Activated naive CD4-positive, alpha-beta T cell treated with anti-CD3 and anti-CD28 coated beads, Interleukin-2, amount 50 U/mL, for 24 hours (primary cell): ENCODE measurements around the gene EIF2D.

Source experiments
- H3K27ac Mint-ChIP-seq: one replicate; pipeline ENCODE4 v1.8.0; 2021; ENCODE audit warnings: mild to moderate bottlenecking, mixed read lengths
- H3K27me3 Mint-ChIP-seq: one replicate; pipeline ENCODE4 v1.8.0; 2021; ENCODE audit warnings: mixed read lengths
- H3K36me3 Mint-ChIP-seq: one replicate; pipeline ENCODE4 v1.8.0; 2021; ENCODE audit warnings: mixed read lengths
- H3K4me1 Mint-ChIP-seq: one replicate; pipeline ENCODE4 v1.8.0; 2021; ENCODE audit warnings: mixed read lengths
- H3K4me3 Mint-ChIP-seq: one replicate; pipeline ENCODE4 v1.8.0; 2021; ENCODE audit warnings: mild to moderate bottlenecking, mixed read lengths
- H3K9me3 Mint-ChIP-seq: one replicate; pipeline ENCODE4 v1.8.0; 2021; ENCODE audit warnings: mixed read lengths

EIF2D gene

DNA sequence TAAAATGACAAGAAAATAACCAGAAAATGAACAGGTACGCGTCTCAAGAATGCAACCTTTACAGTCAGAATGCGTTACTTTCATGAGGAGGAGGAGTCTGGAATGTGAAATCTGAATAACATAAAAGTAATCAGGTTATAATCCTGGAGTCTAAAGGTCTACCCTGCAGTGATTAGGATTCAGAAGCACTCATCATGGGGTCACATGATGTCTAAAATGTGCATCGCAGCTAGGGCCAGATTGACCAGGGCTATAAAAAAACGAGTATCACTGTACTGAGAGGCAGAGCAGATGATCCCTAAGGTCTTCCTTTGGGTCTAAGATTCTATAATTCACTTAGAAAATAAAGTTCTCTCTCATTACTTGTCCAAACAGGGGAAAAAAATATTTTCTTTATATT, 7.4 kb downstream of the EIF2D start:
- Mint-ChIP-seq H3K9me3 (no peaks in the 10 kb centered on the region), H3K27ac (no peak overlapping the region), H3K4me3 (no peak overlapping the region), H3K36me3 (peaks cover 15% of the 10 kb centered on the region), H3K27me3 (no peaks in the 10 kb centered on the region), H3K4me1 (peaks cover 27% of the 10 kb centered on the region)

DNA sequence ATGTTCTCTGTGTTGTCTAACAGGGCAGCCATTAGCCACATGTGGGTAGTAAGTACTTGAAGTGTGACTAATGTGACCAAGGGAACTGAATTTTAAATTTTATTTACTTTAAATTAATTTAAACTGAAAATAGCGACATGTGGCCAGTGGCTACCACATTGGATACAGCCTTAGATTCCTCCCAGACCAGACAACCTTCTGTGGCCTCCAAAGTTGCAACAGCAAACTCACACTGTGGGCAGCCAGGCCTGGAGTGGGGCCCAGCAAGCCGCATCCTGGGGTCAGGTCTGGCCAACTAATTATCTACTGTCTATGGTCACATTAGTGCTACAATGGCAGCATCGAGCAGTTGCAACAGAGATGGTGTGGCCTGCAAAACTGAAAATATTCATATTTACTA, 11.7 kb downstream of the EIF2D start:
- Mint-ChIP-seq H3K27ac (no peak overlapping the region), H3K36me3 (peaks cover 17% of the 10 kb centered on the region), H3K4me1 (no peaks in the 10 kb centered on the region)

DNA sequence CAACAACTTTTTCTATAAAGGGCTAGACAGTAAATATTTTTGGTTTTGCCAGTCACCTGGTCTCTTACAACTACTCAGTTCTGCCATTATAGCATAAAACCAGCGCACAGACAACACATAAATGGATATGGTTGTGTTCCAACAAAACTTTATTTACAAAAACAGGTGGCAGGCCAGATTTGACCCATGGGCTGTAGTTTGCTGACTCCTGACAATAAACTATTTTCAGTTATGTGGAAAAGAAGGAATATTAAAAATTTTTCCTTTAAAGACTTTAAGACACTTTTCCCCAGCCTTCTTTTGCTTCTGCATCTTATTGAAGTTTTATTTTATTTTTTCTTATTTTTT, 16.0 kb downstream of the EIF2D start:
- Mint-ChIP-seq H3K27ac (no peak overlapping the region), H3K4me3 (no peak overlapping the region), H3K36me3 (peaks cover 27% of the 10 kb centered on the region), H3K9me3 (no peaks in the 10 kb centered on the region), H3K27me3 (no peaks in the 10 kb centered on the region), H3K4me1 (peaks cover 18% of the 10 kb centered on the region)

More for the DNA sequence above, 11.7 kb downstream of the EIF2D start:
- Mint-ChIP-seq H3K4me3 (no peak overlapping the region), H3K27me3 (no peaks in the 10 kb centered on the region), H3K9me3 (no peaks in the 10 kb centered on the region)

DNA sequence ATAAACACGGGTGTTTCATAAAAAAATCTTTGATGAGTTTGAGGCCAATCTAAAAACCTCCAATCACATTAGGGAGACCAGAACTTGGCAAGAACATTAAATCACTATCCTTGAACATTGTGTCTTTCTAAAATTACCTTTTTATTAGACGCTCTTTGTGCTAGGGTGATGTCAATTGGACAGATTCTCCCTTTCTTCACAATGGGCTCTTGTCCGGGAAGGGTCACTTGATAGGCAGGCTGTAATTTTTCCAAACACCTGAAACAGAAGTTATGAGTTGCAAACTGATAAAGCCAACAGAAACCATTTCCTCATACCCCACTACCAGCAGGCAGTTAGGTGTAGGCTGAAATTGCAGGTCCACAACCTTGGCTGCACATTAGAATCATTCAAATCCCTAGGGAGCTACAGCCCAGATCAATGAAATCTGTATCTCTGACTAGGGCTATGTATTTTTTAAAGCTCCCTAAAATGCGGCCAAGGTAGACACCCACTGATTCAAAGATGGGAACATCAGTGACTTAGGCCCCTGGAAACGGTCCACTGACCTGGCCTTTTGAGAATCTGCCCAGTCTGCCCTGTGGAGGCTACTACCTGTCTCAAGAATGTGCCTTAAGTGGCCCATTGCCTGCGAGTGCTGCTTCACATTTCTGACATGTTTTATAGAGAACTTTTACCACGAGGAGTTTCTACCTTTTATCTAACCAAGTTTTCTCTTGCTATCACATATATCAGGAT, 16.5 kb downstream of the EIF2D start:
- Mint-ChIP-seq H3K4me3 (no peak overlapping the region), H3K36me3 (peaks cover 24% of the 10 kb centered on the region), H3K27ac (no peak overlapping the region)

DNA sequence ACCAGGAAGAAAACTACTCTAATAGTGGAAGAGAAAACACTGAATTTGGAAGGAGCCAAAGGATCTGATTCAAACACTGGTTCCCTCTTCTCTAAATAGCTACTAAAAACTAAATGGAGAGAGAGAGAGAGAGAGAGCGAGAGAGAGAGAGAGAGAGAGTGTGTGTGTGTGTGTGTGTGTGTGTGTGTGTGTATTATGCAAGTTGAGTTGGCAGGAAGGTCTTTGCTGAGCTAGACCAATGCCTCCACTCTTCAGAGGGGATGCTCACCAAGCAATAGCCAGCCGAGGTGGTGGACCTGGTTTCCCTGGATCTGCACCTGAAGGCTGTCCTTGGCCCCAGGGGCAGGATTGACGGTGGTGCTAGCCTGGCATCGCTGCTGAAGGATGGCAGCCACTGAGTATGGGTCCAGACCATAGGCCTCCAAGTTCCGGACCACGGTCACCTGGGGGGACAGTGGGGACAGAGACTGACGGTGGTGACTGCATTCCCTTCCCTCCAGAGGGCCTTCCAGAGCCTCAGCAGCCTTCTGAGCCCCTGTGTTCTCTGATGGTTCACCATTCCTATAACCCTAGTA, 18.8 kb downstream of the EIF2D start:
- Mint-ChIP-seq H3K27me3 (no peaks in the 10 kb centered on the region), H3K36me3 (peaks cover 28% of the 10 kb centered on the region), H3K27ac (peak overlapping the region; percentile 84), H3K9me3 (no peaks in the 10 kb centered on the region), H3K4me1 (peaks cover 47% of the 10 kb centered on the region), H3K4me3 (no peak overlapping the region)

More for the DNA sequence above, 16.5 kb downstream of the EIF2D start:
- peaks cover 23% of the 10 kb centered on the region for H3K4me1 Mint-ChIP-seq
- no peaks in the 10 kb centered on the region for H3K27me3 Mint-ChIP-seq
- H3K9me3 Mint-ChIP-seq = no peaks in the 10 kb centered on the region

DNA sequence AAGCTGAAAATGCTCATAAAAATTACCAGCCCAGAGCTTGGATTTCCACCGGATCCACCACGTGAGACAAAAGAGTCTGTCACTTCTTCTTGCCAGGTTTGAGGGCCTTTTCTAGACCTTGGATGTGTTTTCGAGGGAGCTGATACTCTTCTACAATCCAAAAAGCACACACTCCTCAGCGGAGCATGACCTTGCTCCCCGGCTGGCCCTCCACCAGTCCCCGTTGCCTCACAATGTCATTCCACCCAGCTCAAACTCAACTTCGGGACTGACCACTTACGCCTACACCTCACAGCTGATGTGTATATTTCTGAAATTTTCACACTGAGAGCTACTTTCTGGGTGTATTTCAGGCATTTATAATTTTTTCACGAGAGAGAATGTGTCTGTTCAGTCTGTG, 20.6 kb downstream of the EIF2D start:
- Mint-ChIP-seq H3K4me1 (peaks cover 62% of the 10 kb centered on the region), H3K27me3 (no peaks in the 10 kb centered on the region), H3K4me3 (no peak overlapping the region), H3K9me3 (no peaks in the 10 kb centered on the region), H3K36me3 (peaks cover 21% of the 10 kb centered on the region), H3K27ac (peak overlapping the region; percentile 79)

DNA sequence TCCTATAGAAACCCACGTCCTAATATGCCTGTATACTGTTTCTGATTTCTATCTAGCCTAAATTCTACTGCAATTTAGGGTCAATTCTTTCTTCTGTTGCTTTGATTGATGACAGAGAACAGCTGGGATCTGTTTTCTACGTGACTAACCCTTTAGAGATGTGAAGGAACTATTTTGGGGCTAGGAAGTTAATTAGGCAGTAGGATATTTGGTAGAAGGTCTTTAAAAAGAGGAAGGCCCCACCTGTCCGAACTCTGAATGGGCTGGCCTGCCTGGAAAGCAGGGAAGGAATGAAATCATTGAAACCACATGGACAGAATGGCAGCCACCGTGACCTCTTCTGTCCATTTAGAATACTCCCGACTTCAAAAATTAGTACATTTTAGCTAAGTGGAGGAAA, 21.0 kb downstream of the EIF2D start:
- peaks cover 20% of the 10 kb centered on the region for H3K36me3 Mint-ChIP-seq
- no peaks in the 10 kb centered on the region for H3K27me3 Mint-ChIP-seq
- H3K4me3 Mint-ChIP-seq = no peak overlapping the region
- no peaks in the 10 kb centered on the region for H3K9me3 Mint-ChIP-seq
- peaks cover 65% of the 10 kb centered on the region for H3K4me1 Mint-ChIP-seq
- peak overlapping the region; percentile 90 for H3K27ac Mint-ChIP-seq

DNA sequence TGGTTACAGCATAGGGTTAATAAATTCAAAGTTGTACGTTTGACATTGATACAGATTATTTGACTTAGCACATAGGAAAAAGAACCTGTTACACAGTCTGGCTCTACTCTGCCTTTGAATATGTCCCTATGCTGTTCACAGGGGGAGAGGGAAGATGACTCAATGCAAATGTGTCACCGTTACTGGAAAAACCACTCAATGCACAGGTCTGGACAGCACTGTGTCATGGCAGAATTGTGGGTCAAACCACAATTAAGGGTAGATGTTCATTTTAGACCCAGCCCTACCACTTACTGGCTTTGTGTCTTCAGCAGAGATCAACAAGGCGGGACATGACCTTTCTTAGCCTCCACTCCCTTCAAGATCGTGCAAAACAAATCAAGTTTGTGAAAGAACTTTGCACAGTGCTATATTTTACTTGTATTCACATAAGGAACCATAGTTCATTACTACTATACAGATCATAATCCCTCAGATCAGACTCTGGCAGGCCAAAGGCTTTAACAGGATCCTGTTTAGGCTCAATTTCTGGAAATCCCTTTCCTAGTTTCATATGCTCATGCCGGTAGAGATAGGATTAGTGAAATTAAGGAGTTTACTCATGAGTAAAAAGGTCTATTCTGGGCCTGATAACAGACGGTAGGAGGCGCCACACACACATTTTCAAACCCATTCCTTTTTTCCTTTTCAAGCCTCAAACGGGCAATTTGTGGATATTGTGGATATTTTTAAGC, 22.1 kb downstream of the EIF2D start:
- peak overlapping the region; percentile 96 for H3K27ac Mint-ChIP-seq
- no peaks in the 10 kb centered on the region for H3K9me3 Mint-ChIP-seq
- H3K27me3 Mint-ChIP-seq = no peaks in the 10 kb centered on the region
- peak overlapping the region; percentile 66 for H3K4me3 Mint-ChIP-seq
- peaks cover 66% of the 10 kb centered on the region for H3K4me1 Mint-ChIP-seq
- peaks cover 16% of the 10 kb centered on the region for H3K36me3 Mint-ChIP-seq

DNA sequence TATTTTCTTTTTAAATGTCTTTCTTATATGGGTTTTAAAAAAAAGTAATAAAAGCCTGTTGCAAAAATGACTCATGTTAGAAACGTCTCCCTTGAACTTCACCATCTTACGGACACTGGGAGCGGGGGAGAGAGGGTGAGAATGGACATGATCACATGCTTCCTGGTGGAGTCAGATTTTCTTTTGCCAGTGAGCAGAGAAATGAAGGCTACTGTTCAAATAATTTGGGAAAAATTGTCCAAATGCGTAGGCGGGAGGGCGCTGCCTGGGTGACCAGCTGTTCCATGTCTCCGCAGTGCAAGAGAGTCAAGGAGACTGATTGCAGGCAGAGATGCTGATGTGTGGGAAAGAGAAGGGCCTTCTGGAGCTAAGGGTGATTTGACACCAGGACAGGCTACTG, 23.1 kb downstream of the EIF2D start:
- H3K27ac Mint-ChIP-seq = peak overlapping the region; percentile 96
- peaks cover 19% of the 10 kb centered on the region for H3K36me3 Mint-ChIP-seq
- peaks cover 71% of the 10 kb centered on the region for H3K4me1 Mint-ChIP-seq
- no peaks in the 10 kb centered on the region for H3K9me3 Mint-ChIP-seq
- H3K27me3 Mint-ChIP-seq = no peaks in the 10 kb centered on the region
- H3K4me3 Mint-ChIP-seq = peak overlapping the region; percentile 66

DNA sequence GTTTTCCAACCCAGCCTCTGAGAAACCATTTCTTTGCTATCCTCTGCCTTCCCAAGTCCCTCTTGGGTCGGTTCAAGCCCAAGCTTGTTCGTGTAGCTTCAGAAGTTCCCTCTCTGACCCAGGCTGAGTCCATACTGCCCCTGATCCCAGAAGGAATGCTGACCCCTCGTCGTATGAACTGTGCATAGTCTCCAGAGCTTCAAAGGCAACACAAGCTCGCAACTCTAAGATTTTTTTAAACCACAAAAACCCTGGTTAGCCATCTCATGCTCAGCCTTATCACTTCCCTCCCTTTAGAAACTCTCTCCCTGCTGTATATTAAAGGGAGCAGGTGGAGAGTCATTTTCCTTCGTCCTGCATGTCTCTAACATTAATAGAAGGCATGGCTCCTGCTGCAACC, 23.8 kb downstream of the EIF2D start:
- Mint-ChIP-seq H3K9me3 (no peaks in the 10 kb centered on the region), H3K36me3 (peaks cover 20% of the 10 kb centered on the region), H3K27ac (peak overlapping the region; percentile 96), H3K27me3 (no peaks in the 10 kb centered on the region), H3K4me3 (peak overlapping the region; percentile 66), H3K4me1 (peaks cover 73% of the 10 kb centered on the region)

DNA sequence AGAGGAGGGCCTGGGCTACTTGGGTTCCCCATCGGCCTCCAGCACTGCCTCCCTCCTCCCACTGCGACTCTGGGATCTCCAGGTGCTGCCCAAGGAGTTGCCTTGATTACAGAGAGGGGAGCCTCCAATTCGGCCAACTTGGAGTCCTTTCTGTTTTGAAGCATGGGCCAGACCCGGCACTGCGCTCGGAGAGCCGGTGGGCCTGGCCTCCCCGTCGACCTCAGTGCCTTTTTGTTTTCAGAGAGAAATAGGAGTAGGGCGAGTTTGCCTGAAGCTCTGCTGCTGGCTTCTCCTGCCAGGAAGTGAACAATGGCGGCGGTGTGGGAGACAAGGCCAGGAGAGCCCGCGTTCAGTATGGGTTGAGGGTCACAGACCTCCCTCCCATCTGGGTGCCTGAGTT, 24.4 kb downstream of the EIF2D start:
- Mint-ChIP-seq H3K4me1 (peaks cover 79% of the 10 kb centered on the region), H3K27ac (peak overlapping the region; percentile 96), H3K9me3 (no peaks in the 10 kb centered on the region), H3K27me3 (no peaks in the 10 kb centered on the region), H3K4me3 (peak overlapping the region; percentile 23), H3K36me3 (peaks cover 24% of the 10 kb centered on the region)

DNA sequence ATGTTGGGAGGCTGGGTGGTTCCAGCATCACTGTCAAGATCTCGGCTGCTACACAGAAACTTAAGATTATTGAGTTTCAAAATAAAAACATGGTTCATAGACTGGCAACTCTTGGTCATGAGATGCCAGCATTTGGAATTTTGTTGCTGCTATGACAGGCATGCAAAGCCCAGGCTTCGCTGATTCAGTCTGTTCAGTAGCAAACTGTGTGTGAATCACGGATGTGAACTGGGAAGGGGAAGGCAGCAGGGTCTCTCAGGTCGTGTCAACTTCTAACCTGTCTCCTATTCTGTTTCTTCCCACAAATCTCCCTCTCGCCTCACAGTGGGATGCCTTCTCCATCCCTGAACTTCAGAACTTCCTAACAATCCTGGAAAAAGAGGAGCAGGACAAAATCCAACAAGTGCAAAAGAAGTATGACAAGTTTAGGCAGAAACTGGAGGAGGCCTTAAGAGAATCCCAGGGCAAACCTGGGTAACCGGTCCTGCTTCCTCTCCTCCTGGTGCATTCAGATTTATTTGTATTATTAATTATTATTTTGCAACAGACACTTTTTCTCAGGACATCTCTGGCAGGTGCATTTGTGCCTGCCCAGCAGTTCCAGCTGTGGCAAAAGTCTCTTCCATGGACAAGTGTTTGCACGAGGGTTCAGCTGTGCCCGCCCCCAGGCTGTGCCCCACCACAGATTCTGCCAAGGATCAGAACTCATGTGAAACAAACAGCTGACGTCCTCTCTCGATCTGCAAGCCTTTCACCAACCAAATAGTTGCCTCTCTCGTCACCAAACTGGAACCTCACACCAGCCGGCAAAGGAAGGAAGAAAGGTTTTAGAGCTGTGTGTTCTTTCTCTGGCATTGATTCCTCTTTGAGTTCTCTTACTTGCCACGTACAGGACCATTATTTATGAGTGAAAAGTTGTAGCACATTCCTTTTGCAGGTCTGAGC, 25.5 kb downstream of the EIF2D start:
- peaks cover 81% of the 10 kb centered on the region for H3K4me1 Mint-ChIP-seq
- H3K9me3 Mint-ChIP-seq = no peaks in the 10 kb centered on the region
- no peaks in the 10 kb centered on the region for H3K27me3 Mint-ChIP-seq
- peak overlapping the region; percentile 96 for H3K27ac Mint-ChIP-seq
- no peak overlapping the region for H3K4me3 Mint-ChIP-seq
- H3K36me3 Mint-ChIP-seq = peaks cover 20% of the 10 kb centered on the region

DNA sequence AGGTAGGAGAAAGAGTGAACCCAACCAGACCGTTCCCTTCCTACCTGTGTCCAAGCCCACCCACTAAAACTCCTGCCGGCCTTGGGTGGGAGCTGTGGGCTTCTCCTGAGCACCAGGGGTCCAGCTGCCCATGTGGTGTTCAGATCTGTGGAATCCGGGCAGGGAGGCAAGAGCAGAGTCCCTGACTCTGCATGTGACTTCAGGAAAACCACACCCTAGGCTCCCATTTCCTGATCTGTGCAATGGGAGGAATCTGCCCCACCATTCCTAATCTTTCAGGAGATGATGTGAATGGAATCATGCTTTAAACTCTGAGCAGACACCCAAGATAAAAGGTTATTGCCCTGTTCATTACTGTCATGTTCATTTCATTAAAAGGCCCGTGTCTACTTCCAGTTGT, 27.6 kb downstream of the EIF2D start:
- peak overlapping the region; percentile 58 for H3K4me3 Mint-ChIP-seq
- H3K36me3 Mint-ChIP-seq = peaks cover 27% of the 10 kb centered on the region
- peaks cover 82% of the 10 kb centered on the region for H3K4me1 Mint-ChIP-seq
- H3K9me3 Mint-ChIP-seq = no peaks in the 10 kb centered on the region
- H3K27me3 Mint-ChIP-seq = no peaks in the 10 kb centered on the region
- peak overlapping the region; percentile 93 for H3K27ac Mint-ChIP-seq

DNA sequence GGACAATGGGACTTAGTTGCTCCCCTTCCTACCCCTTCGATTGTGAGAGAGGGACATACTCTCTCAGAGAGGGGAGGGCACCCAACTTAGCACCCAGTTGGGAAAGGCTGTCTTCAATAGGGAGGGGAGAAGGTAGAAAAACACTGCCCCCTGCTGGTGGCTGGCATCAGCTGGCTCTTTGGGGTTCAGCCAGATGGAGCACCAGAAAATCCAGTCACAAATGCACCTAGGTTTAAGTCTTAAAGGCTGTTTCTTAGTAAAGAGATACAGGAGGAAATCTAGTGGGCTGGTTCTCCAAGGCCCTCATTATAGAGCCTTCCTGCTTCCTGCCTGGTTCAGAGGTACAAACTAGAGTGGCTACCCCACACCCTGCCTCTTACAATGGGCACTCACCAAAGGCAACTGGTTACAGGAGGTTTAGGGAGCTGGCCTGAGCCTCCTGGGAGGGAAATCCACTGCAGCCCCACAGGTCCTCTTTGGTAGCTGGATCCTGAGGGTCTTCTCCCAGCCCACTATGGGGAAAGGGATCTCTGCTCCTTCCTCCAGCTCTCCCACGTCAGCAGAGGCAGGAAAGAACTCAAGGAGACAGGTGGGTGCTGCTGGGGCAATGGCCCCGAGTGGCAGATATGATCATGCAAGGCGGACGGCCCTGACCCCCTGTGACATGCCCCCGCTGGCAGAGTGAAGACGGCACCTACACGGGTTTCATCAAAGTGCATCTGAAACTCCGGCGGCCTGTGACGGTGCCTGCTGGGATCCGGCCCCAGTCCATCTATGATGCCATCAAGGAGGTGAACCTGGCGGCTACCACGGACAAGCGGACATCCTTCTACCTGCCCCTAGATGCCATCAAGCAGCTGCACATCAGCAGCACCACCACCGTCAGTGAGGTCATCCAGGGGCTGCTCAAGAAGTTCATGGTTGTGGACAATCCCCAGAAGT, 28.3 kb downstream of the EIF2D start:
- peaks cover 82% of the 10 kb centered on the region for H3K4me1 Mint-ChIP-seq
- H3K27me3 Mint-ChIP-seq = no peaks in the 10 kb centered on the region
- peak overlapping the region; percentile 92 for H3K4me3 Mint-ChIP-seq
- H3K9me3 Mint-ChIP-seq = no peaks in the 10 kb centered on the region
- H3K27ac Mint-ChIP-seq = peak overlapping the region; percentile 100
- peaks cover 24% of the 10 kb centered on the region for H3K36me3 Mint-ChIP-seq
